GM20431 (cell line): ENCODE measurements around the gene HMGXB3.

Source experiments
- in situ Hi-C: fragments of 300-500 bp; cut with MseI, MboI; formaldehyde crosslinking; loops from one replicate; pipeline ENCODE4 v1.15.0; 2020; ENCODE audit warnings: low sequenced_read_pairs; ENCODE audit not compliant: unreplicated experiment

The HMGXB3 gene

DNA sequence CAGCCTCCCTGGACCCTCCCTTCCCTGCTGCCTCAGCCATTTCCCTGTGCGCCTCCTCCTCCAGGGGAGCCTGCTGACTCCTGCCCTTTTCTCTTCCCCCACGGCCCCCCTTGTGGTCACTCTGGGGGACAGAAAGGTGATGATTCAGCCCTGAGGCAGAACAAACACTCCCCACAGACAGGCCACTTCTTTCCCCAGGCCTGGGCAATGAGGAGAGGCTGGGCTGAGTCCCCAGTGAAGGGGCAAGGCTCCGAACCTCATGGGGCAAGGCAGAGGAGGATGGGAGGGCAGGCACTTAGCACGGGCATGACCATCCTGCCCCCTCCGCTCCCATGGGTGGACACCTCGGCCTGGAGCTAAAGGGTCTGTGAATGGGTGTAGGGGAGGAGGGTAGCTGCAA lies 64.8 kb downstream of the HMGXB3 start:
- in situ Hi-C loops = no loop called here

DNA sequence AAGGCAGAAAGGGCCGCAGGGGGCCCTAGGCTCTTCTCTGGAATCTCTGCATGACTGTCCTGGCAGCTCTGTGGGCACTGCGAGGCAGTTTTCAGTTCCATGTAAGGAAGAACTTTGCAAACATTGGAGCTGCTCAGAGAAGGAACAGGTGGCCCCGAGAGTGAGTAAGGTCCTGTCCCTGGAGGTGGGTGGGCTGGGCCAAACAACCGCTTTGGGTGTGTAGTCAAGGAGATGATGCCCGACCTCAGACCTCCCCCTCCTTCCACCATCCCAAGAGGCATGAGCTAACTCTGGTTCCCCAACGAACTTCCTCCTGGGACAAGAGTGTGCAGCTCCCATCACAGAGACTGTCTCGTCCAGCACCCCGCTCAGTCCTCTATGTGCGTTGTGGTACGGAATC lies 65.3 kb downstream of the HMGXB3 start:
- in situ Hi-C loops = no loop called here

DNA sequence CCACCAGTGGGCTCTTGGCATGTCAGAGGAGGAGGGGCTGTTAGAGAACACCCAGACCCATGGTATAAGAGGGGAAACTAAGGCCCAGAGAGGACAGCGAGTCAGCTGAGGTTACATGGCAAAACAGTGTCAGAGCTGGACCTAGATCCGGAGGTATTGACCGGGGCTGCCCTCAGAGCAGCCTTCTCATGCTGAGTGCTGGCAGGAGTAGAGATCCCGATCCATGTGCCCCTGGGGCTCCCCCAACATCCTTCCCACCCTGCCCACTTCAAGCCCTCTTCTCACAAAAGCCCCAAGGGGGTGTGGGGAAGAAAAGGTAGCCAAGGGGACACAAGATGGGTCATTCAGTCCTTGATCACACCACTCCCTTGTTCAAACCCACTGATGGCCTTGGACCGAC lies 65.9 kb downstream of the HMGXB3 start:
- in situ Hi-C loops = no loop called here

DNA sequence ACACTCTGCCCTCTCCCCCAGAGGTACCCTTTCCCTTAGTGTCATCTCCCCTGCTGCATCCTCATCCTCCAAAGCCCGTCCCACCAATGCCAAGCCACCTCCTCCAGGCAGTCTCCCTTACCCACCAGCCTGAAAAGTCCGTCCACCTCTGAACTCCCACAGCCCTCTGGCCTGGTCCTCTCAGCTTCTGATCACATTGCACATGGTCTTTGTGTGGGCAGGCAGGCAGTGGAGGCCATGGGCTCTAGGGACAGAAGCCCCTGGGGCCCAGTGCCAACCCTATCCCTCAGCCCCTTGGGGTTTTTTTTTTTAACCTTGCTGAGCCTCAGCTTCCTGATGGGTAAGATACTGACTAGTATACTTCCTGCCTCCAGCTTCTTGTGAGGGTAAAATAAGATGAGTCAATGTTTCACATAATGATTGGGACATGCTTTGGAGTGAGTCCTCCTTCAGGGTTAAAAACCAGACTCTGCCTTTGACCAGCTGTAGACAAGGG lies 66.4 kb downstream of the HMGXB3 start:
- in situ Hi-C loops = no loop called here

DNA sequence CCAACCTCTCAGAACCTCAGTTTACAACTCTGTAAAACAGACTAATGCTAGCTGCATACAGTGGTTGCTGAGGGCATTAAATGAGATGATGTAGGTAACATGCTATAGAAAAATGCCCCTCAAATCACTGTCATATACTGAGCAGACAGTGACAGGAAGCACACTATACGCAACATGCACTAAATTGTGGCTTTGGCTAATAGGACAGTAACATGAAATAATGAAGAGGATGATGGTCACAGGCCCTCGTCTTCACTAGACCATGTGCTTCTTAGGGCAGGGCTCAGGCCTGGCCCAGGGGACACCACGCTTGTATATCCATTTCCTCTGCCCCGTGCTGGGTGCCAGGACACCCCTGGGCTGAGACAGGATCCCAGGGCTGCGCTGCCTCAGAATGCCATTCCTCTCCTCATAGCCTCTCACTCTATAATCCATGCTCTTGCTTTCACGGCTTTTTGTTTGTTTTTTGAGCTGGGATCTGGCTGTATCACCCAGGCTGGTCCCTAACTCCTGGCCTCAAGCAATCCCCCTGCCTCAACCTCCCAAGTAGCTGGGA lies 66.9 kb downstream of the HMGXB3 start:
- in situ Hi-C loops = no loop called here

DNA sequence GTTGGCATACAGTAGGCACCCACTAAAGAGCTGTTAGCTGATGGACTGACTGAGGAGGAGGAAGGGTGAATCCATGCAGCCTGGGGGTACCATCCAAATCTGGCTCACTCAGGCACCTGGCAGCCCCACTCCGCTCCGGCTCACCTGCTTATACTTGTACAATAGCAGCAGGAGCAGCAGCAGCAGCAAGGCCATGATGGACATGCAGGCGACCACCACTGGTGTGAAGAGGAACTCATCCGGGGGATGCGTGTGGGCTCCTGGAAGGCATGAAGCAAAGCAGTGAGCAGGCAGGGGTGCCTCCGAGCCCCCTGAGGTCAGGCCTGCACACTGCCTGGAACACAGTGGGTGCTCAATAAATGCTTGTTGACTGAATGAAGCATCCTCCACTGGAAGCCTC lies 67.5 kb downstream of the HMGXB3 start:
- in situ Hi-C loops = no loop called here

DNA sequence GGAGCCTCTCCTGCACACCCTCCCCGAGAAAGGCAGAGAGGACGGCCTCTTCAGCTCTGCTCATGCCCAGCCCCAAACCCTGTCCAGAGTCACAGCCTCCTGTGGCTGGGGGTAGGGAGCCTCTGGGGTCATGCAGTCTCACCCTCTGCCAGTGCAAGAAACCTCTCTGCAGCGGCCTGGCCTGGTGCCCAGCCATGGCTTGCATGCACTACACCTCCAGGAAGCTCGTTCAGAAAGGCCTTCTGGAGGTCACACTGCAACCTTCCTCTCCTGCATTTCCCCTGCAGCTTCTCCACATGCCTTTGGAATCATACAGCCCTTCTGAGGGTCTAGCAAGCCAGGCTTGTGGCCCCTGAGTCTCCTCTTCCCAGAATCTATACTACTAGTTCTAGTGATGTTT lies 67.9 kb downstream of the HMGXB3 start:
- in situ Hi-C loops = no loop called here

DNA sequence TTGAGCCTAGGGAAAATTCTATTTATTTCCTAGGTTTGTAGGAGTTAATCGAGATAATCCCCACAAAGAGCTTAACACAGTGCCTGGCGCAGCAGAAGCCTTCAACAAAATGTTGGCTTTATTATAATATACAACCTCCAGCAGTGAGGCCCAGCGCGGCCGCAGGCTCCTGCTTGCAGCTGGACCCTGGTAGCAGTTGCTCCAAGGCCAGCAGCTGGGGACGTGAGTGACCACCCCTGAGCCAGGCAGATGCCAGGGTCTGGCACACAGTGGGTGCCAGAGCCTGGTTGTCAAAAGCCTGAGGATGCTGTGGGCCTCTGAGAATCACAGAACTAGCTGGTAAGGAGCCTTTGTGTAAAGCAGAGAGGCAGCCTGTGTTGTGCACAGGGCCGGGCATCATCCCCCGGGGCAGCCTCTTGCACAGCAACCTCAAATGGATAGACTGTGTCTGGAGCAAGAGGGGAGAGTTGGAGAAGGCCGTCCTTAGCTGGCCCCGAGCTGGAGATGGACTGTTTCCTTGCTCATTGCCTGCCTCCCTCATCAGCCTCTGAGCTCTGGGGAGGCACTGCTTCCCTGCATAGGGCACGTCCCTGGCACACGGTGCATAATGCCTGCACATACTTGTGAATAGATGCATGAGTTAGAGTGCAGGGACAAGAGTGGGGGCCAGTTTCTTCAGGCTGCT lies 68.6 kb downstream of the HMGXB3 start:
- in situ Hi-C loops = no loop called here

DNA sequence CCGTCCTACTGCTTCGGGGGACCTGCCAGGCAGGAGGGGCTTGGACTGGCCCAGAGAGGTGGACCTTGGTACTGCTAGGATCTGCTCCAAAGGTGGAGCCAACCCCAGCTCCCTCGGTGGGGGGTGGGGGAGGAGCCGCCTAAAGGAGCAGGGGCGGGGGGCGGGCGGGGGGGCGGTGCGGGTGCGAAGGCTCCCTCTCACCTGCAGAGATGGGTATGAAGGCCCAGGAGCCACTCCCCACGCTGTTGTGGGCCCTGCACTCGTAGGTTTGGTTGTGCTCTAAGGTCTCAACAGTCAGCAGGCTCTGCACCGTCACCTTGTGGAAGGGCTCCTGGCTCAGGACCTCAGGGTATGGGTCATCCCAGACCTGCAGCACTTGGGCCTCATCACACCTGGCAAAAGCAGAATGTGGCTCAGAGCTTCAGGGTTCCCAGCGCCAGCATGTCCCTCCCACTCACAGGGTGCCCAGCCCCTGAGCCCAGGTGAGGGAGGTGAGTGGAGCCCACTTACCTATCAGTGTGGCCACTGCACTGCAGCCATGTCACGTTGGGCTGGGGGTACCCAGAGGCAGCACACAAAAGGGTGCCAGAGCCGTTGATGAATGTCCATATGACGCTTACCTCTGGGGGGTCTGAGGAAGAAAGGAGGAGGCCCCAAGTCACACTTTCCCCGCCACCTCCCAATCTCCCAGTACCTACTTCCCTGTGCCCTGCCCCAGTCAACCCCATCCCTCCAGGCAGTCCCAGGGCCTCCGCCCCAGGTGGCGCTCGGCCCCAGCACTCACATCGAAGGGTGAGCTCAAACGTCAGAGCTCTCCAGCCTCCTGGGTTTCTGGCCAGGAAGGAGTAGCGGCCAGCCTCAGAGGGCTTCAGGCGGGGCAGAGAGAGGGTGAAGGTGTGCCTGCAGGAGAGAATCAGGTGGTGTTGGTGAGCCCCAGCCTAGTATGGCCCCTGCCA lies 69.4 kb downstream of the HMGXB3 start:
- in situ Hi-C loops = loop anchor here (10.0 kb wide), 1 partner anchor 55 kb away; no protein-coding TSS in a partner anchor

DNA sequence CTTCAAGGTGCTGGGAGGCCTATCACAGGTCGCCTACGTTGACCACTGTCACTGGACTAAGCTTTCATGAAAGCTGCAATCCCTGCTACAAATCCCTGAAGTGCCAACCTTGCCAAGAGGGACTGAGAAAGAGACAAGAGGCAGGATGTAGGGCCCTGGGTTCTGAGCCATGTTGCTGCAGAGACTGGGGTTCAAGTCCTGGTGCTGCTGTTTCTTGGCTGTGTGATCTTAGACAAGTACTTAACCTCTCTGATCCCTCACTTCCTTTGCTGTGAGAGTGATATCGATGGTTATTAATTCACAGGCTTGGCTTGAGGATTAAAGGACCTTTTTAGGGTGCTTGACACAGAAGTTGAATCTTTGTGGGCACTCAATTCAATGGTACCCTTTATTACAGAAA lies 70.3 kb downstream of the HMGXB3 start:
- in situ Hi-C loops = loop anchor here (10.0 kb wide), 1 partner anchor 54 kb away; no protein-coding TSS in a partner anchor

DNA sequence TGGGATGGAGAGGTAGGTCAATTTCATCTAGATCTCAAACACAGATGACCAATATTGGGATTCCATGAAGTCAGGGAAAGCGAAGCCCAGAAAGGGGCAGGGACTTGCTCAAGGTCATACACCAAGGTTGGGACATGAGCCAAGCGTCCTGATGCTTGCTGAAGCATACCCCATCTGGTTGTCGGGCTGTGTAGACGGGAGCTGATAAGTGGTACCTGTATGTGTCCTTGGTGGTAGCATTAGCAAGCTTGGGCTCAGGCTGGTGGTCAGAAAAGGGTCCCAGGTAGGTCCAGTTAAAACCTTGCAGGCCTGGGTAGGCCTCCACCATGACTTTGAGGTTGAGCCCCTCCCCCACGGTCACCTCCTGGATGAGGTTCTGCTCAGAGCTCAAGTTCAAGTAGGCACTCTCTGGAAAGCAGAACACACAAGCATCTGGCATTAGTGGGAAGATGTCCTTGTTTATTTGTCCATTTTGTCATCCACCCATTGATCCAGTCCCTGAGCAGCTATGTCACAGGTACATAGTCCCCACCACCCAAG lies 72.6 kb downstream of the HMGXB3 start:
- in situ Hi-C loops = loop anchor here (10.0 kb wide), 1 partner anchor 52 kb away; no protein-coding TSS in a partner anchor

DNA sequence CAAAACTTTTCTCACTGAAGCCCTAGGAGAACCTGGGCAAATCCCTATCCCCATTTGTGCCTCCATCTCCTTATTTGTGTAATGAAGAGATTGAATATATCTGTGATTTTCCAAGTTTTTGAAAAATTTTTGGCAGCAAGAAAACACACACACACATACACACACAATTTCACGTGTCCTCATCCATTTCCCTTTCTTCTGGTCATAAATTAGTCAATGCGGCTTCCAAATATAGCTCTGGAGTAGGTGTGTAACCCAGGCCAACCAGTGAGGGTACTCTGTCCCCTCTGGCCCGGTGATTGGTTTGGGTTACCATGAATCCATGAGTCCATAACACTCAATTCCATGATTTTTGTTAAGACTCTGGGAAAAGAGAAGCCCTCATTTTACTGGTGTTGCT lies 73.1 kb downstream of the HMGXB3 start:
- in situ Hi-C loops = loop anchor here (10.0 kb wide), 1 partner anchor 51 kb away; no protein-coding TSS in a partner anchor

DNA sequence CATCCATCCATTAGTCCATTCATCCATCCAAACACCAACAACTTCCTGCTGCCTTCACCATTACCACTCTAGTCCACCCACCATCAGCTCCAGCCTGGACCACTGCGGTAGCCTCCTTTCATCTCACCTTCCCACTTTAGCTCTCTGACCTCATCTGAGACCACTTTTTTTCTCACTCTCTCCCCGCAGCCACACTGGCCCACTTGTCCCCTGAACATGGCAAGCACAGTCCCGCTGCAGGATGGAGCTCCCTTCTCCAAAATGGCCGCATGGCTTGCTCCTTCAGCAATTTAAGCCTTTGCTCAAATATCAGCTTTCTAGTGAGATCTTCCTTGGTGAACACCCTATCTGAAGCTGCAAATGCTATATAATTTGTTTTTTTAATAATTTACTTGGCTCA lies 74.7 kb downstream of the HMGXB3 start:
- in situ Hi-C loops = loop anchor here (10.0 kb wide), 1 partner anchor 50 kb away; no protein-coding TSS in a partner anchor

DNA sequence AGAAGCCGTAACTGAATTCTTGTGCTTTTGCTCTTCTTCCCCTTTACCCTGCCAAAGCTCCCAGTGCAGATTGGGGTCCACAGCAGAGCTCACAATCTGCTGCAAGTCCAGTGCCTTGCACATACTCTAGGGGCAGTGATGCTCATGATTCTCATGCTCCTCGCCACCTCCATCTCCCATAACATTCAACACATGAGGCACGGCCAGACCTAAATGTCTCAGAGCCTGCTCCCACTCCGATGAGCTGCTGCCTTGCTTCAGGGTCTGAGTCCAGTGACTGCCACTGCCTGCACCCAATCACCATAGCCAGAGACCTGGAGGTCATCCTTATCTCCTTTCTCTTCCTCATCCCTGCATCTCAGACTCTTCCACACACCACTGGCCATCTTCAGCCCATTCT lies 75.3 kb downstream of the HMGXB3 start:
- in situ Hi-C loops = loop anchor here (10.0 kb wide), 1 partner anchor 49 kb away; no protein-coding TSS in a partner anchor

DNA sequence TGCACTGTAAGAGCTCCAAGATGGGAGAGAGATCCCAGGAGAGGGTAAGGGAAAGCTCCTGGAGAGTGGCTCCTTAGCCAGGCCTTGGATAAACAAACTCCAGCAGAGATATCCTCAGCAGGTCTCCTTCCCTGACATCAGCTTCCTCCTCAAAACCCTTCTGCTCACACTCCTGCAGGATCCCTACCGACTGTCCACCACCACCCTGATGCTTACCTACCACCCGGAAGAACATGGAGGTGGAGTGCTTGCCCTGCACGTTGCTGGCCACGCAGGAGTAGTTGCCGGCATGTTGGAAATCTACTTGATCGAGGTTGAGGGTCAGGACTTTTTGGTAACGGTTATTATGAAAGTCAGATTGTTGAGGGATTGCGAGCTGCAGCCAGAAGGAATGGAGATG lies 76.5 kb downstream of the HMGXB3 start:
- in situ Hi-C loops = loop anchor here (10.0 kb wide), 1 partner anchor 48 kb away; no protein-coding TSS in a partner anchor

DNA sequence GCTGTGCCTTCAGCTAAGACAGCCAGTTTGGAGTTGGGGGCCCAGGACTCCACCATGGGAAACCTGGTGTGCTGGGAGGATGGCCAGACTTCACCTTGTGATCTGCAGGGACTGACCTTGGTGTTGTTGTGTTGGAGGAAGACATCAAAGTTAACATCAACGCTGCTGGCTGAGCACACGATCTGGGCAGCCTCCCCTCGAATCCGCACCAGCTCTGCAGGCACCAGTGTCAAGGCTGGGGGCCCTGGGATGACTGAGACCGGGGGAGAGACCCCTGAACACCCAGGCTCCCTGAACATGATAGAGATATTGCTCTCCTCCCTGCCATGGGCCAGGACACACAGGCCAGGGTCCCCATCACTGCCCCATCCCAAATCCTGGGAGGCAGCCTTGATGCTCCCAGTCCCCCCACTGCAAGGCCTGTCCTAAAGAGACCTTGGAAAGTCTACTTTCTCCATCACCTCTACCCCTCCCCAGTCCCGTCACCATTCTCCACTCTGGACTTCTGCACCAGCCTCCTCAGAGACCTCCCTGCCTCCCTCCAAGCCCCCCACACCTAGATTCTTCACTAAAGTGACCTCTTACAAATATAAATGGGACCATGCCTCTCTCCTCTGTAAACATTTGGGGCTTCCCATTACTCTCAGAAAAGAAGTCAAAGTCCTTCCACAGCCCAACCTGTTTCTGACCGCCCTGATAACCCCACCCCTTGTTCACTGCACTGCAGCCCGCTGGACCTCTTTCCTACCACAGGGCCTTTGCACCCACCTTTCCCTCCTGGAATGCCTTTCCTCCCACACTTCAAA lies 77.7 kb downstream of the HMGXB3 start:
- in situ Hi-C loops = loop anchor here (10.0 kb wide), 1 partner anchor 47 kb away; no protein-coding TSS in a partner anchor

DNA sequence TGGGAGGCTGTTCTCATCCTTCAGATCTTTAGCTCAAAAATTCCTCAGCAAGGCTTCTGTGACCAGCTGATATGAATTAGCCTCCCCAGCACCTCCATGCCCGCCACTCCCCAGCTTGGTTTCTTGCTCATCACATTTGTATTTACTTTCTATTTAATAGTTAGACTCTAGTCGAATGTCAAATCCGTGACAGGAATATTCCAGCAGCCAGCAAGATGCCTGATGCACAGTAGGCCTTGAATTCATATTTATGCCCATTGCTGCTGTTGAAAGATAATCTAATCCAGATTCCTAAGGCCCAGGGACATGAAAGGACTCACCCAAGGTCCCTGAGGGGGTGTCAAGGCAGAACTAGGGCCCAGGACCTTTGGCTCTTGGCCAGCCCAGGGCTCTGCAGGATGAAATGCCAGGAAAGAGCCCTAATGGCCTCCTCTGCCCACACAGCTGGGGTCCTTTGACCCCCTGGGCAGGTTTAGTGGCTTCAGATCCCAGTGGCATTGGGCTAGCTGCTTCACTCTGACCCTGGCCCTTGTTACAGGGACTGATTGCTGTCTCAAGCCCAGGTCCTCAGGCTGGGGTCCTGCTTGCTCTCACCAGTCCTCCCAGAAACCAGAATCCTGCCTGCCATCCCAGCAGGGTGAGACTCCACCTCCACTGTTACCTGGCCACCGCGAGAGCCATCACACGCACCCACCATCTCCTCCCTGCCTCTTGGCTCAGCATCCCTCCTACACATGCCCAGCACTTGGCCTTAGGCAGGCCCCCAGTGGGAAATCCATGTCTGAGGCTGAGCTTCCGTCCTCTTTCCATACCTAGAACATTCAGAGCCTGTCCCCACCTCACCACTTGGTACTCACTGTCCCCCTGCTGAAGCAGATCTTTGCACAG lies 78.5 kb downstream of the HMGXB3 start:
- in situ Hi-C loops = loop anchor here (10.0 kb wide), 1 partner anchor 46 kb away; no protein-coding TSS in a partner anchor

DNA sequence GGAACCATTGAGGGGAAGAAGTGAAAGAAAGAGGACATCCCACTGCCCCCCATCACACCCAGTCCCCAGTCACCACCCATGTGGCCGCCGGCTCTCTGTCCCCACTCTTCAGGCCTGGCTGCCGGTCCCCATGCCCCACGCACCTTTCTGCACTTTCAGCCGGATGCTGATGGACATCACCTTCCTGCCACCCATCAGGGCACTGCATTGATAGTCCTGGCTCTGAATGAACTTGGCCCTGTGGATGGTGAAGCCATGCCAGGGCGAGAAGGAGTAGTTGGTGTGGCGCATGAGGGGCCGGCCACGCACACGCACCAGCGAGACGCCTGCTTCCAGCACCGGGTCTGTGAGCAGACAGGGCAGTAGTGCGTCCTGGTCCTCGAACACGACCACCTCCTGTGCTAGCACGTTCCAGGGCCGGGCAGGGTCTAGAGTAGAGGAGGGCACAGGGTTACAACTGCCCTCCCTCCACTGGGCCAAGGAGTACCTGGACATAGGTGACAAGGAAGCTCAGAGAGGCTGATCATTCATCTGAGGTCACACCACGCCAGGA lies 79.4 kb downstream of the HMGXB3 start:
- in situ Hi-C loops = loop anchor here (10.0 kb wide), 1 partner anchor 45 kb away; no protein-coding TSS in a partner anchor
